IPS-20b (cell line): ENCODE results near the gene NEK4.

Experiments used
- H3K27ac ChIP-seq: one replicate; pipeline ENCODE4 v1.5.1; 2013; ENCODE audit warnings: low read length
- H3K27me3 ChIP-seq: 2 replicates; pipeline ENCODE4 v1.6.1; 2013; ENCODE audit warnings: mild to moderate bottlenecking, low read length, inconsistent platforms; ENCODE audit not compliant: insufficient read depth
- H3K36me3 ChIP-seq: 2 replicates; pipeline ENCODE4 v1.6.1; 2013; ENCODE audit warnings: low read depth, mild to moderate bottlenecking, inconsistent platforms, low read length, moderate library complexity; ENCODE audit not compliant: insufficient read depth
- H3K4me1 ChIP-seq: 2 replicates; pipeline ENCODE4 v1.6.1; 2013; ENCODE audit warnings: mild to moderate bottlenecking, control low read depth, inconsistent platforms, low read length, moderate library complexity; ENCODE audit not compliant: insufficient read depth
- H3K4me3 ChIP-seq: 2 replicates; pipeline ENCODE4 v1.5.1; 2013; ENCODE audit warnings: mild to moderate bottlenecking, low read length, inconsistent platforms
- H3K9ac ChIP-seq: 2 replicates; pipeline ENCODE4 v1.6.1; 2013; ENCODE audit warnings: low read depth, mild to moderate bottlenecking, inconsistent platforms, low read length, moderate library complexity
- H3K9me3 ChIP-seq: 2 replicates; pipeline ENCODE4 v1.6.1; 2013; ENCODE audit warnings: mild to moderate bottlenecking, low read depth, low read length, inconsistent platforms; ENCODE audit not compliant: insufficient read depth

The NEK4 gene

DNA sequence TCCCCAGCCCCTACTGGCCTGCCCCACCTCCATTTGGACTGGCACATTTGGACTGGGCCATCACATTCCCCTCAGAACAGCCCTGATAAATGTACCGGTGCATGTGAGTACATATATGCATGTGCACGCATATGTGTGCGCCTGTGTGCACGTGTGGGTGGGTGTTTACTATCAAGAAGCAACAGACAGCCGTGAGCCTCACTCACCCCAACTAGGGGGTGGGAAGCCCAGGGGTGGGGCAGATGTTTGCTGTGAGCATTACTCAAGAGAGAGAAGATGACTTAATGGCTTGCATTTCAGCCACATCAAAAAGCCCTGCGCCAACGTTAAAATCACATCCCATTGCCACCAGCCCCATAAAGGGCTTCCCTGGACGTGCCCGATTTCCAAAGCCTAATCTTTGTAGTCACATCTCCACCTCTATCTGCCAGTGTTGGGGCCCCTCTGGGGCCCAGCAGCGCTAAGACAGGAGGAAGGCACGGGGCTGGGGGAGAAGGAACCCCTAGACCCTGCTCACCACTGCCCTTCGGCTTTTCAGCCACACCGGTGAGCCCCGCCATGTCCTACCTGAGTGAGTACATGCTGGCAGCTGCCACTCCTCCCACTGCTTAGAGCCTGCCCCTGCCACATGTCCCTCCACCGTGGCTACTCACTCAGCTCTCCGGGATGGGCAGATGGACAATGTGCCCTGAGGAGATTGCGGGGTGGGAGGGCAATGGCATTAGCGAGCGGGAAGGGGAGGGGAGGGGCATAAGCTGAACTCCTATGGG, 34.7 kb upstream of the NEK4 start:
- Histone ChIP-seq H3K9ac (no peak overlapping the region), H3K4me3 (no peak overlapping the region), H3K36me3 (no peaks in the 10 kb centered on the region), H3K4me1 (no peaks in the 10 kb centered on the region), H3K27ac (no peak overlapping the region), H3K9me3 (no peaks in the 10 kb centered on the region), H3K27me3 (no peaks in the 10 kb centered on the region)

DNA sequence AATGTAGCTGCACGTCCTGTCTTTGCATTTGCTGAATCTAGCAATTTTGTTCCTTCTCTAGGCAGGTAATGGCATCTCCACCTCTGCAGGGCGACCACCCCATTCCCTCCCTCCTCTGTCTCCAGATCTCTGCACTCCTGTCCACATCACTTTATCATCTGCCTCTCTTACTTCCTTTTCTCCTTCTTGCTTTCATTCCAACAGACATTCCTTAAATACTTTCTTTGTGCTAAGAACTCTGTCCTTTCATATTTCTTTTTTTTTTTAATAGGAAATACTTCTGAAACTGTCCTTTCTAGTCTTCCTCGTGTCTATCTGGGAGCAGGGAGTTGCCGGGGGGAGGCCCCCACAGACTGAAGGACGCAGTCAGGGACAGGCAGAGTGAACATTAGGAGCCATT, 31.1 kb upstream of the NEK4 start:
- Histone ChIP-seq H3K36me3 (no peaks in the 10 kb centered on the region), H3K4me3 (no peak overlapping the region), H3K27ac (no peak overlapping the region), H3K27me3 (no peaks in the 10 kb centered on the region), H3K4me1 (no peaks in the 10 kb centered on the region), H3K9ac (no peak overlapping the region), H3K9me3 (no peaks in the 10 kb centered on the region)

DNA sequence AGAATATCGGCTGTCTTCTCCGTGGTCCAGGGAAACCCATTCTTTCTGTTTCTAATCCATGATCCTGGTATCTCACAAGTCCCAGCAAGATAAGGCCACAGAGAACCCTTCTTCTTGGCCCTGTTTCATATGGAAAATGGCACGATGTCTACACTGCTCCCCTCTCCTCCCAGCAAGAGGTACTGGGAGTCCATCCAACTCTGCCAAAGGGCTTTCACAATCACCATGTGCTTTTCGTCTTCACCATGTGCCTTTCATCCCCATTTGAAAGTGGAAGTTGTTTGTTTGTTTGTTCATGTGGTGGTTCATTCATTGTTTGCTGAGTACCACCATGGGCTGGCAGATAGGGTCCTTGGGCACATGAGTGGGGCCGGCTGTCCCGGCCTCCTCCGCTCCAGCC, 29.3 kb upstream of the NEK4 start:
- no peaks in the 10 kb centered on the region for H3K36me3 ChIP-seq
- H3K9ac ChIP-seq: no peak overlapping the region
- H3K4me3 ChIP-seq: no peak overlapping the region
- no peak overlapping the region for H3K27ac ChIP-seq
- H3K4me1 ChIP-seq: no peaks in the 10 kb centered on the region
- H3K27me3 ChIP-seq: no peaks in the 10 kb centered on the region
- H3K9me3 ChIP-seq: no peaks in the 10 kb centered on the region

DNA sequence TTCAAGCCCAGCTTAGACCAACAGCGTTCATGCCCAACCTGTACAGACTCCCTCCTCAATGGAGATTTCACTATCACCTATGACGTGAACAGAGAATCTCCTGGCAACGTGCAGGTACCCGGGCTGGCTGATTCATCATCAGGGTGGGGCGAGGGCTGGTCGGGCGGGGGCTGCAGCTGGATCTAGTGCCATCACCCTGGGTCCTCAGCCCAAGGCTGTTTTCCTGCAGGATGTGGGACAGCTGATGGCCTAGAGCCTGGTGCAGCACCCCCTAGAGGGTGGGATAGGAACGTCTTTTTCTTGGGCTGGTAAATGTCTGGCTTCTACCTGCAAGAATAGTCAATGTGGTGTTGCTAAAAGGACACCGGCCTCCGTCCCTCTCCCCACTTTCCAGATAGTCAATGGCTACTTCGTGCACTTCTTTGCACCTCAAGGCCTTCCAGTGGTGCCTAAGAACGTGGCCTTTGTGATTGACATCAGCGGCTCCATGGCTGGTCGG, 28.3 kb upstream of the NEK4 start:
- no peak overlapping the region for H3K27ac ChIP-seq
- no peaks in the 10 kb centered on the region for H3K27me3 ChIP-seq
- no peak overlapping the region for H3K4me3 ChIP-seq
- no peaks in the 10 kb centered on the region for H3K36me3 ChIP-seq
- H3K4me1 ChIP-seq: no peaks in the 10 kb centered on the region
- no peaks in the 10 kb centered on the region for H3K9me3 ChIP-seq
- no peak overlapping the region for H3K9ac ChIP-seq

DNA sequence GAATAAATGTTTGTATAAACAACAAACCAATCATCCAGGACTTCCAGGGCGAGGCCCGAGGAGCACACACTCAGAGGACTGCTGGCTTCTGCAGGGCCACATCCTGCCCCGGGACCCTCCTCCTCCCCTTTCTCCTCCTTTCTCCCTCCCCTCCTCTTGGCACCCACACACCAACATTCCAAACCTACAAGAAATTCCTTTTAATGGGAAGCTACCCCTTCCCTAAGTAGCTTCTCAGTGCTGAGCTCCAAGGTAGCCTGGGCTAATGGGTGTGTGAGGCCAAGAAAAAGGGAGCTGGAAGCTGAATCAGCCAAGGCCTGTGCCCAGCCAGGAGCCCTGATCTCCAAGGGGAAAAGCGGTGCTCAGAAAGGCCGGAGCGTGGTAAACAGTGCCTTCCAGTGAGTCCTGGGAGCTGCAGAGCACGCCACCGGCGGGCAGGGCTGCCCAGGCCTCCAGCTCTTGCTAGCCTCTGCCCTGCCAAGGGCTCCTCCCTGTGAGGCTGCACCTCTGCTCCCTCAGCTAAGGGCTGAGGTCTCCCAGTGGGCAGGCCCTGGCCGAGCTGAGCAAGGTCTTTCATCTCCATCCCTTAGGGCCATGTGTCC, 27.7 kb upstream of the NEK4 start:
- Histone ChIP-seq H3K36me3 (no peaks in the 10 kb centered on the region), H3K9ac (no peak overlapping the region), H3K27ac (no peak overlapping the region), H3K4me3 (no peak overlapping the region), H3K27me3 (no peaks in the 10 kb centered on the region), H3K9me3 (no peaks in the 10 kb centered on the region), H3K4me1 (no peaks in the 10 kb centered on the region)

DNA sequence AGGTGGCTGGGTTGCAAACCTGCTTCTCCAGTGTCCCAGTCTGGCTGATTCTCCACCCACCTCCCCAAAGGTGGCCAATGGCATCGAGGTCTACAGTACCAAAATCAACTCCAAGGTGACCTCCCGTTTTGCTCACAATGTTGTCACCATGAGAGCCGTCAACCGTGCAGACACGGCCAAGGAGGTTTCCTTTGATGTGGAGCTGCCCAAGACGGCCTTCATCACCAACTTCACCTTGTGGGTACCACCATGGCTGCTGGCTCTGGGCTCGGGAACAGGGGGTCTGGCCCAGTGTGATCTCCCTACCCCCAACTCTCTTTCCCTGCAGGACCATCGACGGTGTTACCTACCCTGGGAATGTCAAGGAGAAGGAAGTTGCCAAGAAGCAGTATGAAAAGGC, 25.7 kb upstream of the NEK4 start:
- Histone ChIP-seq H3K4me3 (no peak overlapping the region), H3K9me3 (no peaks in the 10 kb centered on the region), H3K9ac (no peak overlapping the region), H3K4me1 (no peaks in the 10 kb centered on the region), H3K27ac (no peak overlapping the region), H3K27me3 (no peaks in the 10 kb centered on the region), H3K36me3 (no peaks in the 10 kb centered on the region)

DNA sequence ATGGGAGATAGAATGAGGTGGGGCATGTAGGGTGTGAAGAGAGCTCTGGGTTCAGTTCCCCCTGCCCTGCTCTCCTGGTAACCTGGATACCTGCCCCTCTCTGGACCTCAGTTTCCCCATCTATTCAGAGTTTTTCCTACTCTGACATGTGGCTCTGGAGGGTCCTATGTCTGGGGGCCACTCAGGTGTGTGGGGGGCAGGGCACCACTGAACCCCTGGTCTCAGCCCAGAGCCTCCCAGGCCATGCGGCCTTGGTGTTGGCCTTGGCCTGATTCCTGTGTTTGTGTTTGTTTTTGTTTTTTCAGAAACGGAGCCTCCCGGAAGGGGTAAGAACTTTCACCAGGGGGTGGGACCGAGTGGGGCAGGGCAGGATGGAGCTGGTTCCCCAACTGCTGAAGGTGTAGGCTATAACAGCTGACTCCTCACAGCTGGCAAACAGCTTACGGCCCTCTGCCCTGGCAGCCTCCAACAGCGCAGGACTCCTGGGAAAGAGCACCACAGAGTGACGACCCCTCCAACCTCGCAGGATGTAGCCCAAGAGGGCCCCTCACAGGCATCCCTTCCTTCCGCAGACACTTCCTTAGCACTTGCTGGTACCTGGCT, 24.7 kb upstream of the NEK4 start:
- Histone ChIP-seq H3K36me3 (no peaks in the 10 kb centered on the region), H3K27ac (no peak overlapping the region), H3K9ac (no peak overlapping the region), H3K27me3 (no peaks in the 10 kb centered on the region), H3K4me1 (no peaks in the 10 kb centered on the region), H3K4me3 (no peak overlapping the region), H3K9me3 (no peaks in the 10 kb centered on the region)

DNA sequence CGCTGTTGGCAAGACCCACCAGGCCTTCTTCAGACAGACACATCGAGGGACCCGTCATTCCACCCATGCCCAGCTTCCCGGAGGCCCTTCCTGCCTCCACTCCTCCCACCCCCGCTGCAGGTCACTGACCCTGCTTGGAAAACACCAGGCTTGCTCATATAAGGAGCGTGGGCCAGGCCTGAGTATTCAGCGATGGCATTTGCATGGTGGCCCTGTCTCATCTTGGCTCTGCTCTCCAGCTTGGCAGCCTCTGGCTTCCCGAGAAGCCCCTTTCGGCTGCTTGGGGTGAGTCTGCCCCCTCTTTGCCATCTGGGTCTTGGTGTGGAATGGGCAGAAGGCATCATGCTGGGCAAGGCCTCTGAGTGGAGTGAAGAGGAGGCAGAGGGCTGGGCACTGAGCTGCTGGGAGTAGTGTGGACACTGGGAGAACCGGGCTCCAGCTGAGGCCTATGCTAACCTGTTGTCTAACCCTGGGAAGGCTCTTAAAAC, 23.9 kb upstream of the NEK4 start, which contains the start of gene ITIH3:
ITIH3 (plus strand) TSS at position 185 of the 488 bp plus-strand sequence; CDS start at position 193, 8 bp downstream.
- Histone ChIP-seq H3K9me3 (no peaks in the 10 kb centered on the region), H3K36me3 (no peaks in the 10 kb centered on the region), H3K4me3 (no peak within 1 kb of the TSS), H3K9ac (no peak within 1 kb of the TSS), H3K27me3 (no peaks in the 10 kb centered on the region), H3K4me1 (no peaks in the 10 kb centered on the region), H3K27ac (no peak within 1 kb of the TSS)

DNA sequence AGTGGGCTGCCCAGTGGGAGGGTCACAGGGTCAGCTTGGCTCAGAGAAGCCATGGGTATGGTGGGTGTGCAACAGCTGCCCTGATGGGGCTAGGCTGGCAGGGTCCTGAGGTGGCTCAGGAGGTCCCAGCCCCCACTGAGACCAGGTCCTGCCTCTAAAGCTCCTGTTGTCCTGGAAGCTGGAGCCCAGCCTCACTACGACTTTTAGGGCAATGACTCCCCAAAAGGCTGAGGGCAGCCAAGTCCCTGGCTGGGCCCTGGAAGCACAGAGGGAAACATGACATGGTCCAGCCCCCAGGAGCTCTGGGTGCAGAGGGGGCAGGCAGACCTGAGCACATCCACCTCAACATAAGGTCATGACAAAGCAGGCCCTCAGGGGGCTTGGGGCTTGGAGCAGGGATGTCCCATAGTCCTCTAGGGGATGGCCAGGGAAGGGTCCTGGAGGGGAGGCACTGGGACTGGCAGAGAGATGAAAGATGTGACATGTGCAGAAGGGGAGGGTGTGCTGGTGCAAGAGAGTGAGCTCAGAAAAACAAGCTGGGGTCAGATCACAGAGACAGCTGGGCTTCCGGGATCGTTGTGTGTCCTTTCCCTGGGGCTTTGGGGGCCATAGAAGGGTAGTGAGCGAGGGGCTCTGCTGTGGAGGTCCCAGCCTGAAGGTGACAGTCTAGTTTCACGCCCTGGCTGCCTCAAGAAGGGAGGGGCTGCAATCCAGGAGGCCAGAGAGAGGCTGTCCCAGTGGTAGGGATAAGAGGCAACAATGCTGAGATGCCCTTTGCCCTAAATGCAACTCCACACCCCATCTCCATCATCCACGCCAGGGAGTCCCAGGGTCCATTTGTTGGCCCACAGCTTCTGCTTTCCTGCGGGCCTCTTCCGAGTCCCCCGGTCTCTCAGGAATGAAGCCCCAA, 23.2 kb upstream of the NEK4 start:
- H3K4me1 ChIP-seq: no peaks in the 10 kb centered on the region
- H3K27me3 ChIP-seq: no peaks in the 10 kb centered on the region
- H3K4me3 ChIP-seq: no peak overlapping the region
- no peak overlapping the region for H3K9ac ChIP-seq
- no peak overlapping the region for H3K27ac ChIP-seq
- no peaks in the 10 kb centered on the region for H3K9me3 ChIP-seq
- H3K36me3 ChIP-seq: no peaks in the 10 kb centered on the region

DNA sequence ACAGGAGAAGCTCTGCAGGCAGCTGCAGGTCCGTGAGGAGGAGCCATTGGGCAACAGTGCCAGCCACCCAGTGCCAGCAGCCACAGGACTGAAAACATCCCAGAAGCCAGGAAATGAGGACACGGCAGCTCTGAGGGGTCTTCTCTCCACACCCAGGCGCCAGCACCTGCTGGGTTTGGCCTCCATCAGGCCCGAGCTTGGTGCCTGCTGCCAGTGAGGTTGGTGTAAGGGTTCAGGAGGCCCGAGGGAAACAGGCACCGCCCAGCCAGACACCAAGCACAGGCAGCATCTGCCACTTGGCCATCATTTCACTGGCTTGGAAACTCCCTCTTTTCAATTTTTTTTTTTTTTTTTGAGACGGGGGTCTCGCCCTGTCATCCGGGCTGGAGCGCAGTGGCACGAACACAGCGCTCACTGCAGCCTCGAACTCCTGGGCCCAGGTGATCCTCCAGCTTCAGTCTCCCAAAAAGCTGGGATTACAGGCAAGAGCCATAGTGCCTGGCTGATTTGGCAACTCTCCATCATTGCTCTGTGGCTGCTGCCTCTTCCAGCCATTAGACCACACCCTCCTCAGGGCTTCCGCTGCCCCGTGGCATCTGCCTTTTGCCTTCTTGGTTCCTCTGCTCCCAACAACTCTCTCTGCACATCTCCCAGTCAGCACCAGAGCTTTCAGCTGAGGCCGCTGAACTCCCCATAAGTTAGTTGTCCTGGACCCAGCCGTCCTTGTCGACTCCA, 22.4 kb upstream of the NEK4 start:
- Histone ChIP-seq H3K27me3 (no peaks in the 10 kb centered on the region), H3K36me3 (no peaks in the 10 kb centered on the region), H3K4me1 (no peaks in the 10 kb centered on the region), H3K27ac (no peak overlapping the region), H3K9me3 (no peaks in the 10 kb centered on the region), H3K9ac (no peak overlapping the region), H3K4me3 (no peak overlapping the region)

DNA sequence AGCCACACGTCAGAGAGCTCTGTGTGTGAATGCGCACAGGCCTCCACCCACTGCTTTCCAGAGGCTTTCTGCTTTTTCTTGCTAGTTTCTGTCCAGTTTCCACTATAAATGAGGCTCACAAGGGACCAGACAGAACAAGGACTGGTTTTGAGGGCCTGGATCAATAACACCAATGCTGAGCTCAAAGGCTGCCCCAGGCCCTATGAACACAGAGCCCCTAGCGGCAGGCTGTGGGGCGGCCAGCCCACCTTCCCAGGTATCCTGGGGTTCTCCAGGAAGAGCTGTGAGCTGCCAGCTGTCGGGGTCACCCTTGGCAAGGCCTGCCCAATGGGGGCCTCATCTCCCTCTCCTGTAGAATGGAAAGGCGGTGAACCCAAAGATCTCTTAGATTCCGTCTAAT, 21.7 kb upstream of the NEK4 start:
- Histone ChIP-seq H3K9ac (no peak overlapping the region), H3K4me3 (no peak overlapping the region), H3K27ac (no peak overlapping the region), H3K27me3 (no peaks in the 10 kb centered on the region), H3K4me1 (no peaks in the 10 kb centered on the region), H3K36me3 (no peaks in the 10 kb centered on the region), H3K9me3 (no peaks in the 10 kb centered on the region)
